Pancreas (tissue), 10 donors: ENCODE results near the gene PGM5. TPM values are rescaled to one million over a fixed set of nuclear protein-coding genes. Genes with fewer than 3 reads are reported as not detected.

Experiments used
- ATAC-seq, 4 donors: fragments of 200-7000 bp; cut with Tn5 transposase; one replicate each; pipeline versions ENCODE4 v1.8.0 to v1.9.1; 2020; ENCODE audit warnings: mild to moderate bottlenecking in 4 of 4, moderate library complexity in 4 of 4
- DNase-seq, 6 donors: peaks; one replicate each; pipeline ENCODE4 v3.0.0-alpha.2; 2020
- FAIRE-seq: peaks from 2 replicates; lab custom pipeline; 2012; peaks lifted over from hg19 to GRCh38; lab: Jason Lieb, UNC
- H3K27ac ChIP-seq, 4 donors: fragments of 200-600 bp; sonication (generic); 1 replicate in 3 of 4; 2 replicates in 1 of 4; pipeline versions ENCODE4 v1.5.0 to v1.8.0; 2020
- H3K27me3 ChIP-seq, 4 donors: fragments of 200-600 bp; one replicate each; pipeline ENCODE4 v1.8.0; 2021
- H3K36me3 ChIP-seq, 3 donors: fragments of 200-600 bp; sonication (generic) in 1 of 3; one replicate each; pipeline versions ENCODE4 v1.5.0 to v1.8.0; 2020 to 2021
- H3K4me1 ChIP-seq, 3 donors: fragments of 200-600 bp; one replicate each; pipeline ENCODE4 v1.8.0; 2021
- H3K4me3 ChIP-seq, 4 donors: fragments of 200-600 bp; sonication (generic) in 2 of 4; one replicate each; pipeline versions ENCODE4 v1.5.0 to v1.8.0; 2020 to 2021
- H3K9me3 ChIP-seq, 4 donors: fragments of 200-600 bp; one replicate each; pipeline ENCODE4 v1.8.0; 2021
- CTCF ChIP-seq, 4 donors: fragments of 200-600 bp; sonication (generic) in 3 of 4; IDR thresholded peaks; one replicate each; pipeline versions ENCODE4 v1.5.0 to v1.8.0; 2021; ENCODE audit warnings: antibody characterized with exemption in 4 of 4
- WGBS, 2 donors: extraction: QIAGEN DNeasy Blood & Tissue Kit; methylation state at CpG; one replicate each; pipeline ENCODE4 v1.1.7; 2013; 5-methylcytosine and 5-hydroxymethylcytosine counted together
- intact Hi-C, 3 donors: fragments of 100-400 bp; cut with DNase I; formaldehyde crosslinking; loops; one replicate each; pipeline versions ENCODE4 v1.11.1 to v1.14.2; 2022
- polyA plus RNA-seq, 2 donors: library from polyadenylated mRNA; stranded (reverse); fragments of 200-250 nt; gene quantifications; one replicate each; pipeline ENCODE4 v1.2.3, GENCODE V29; 2013
- total RNA-seq, 6 donors: library from RNA; stranded (reverse); fragmentation: NEBNext Ultra II Directional in 4 of 6; extraction: Animal tissue kit (Norgen Biotek cat#: 25700) in 4 of 6; gene quantifications; one replicate each; pipeline versions ENCODE4 v1.2.1 to v1.2.4, GENCODE V29; 2021 to 2023
- donor health status: healthy with polysubstance abuse.
- donor health status: DM: no; HTN: no; CAD: no; lungs with moderate emphysema.
- donor health status: DM: no; HTN: no; CAD: no.
- donor health status: control.
- donor health status: control.
- donor health status: Bipolar disorder and iron deficiency.
- donor health status: DM: yes; HTN: yes; CAD: no.
- donor health status: DM: no; HTN: no; CAD: no.
- donor health status: DM: no; HTN: no; CAD: no.
- donor health status: DM: yes; HTN: yes; CAD: no.

Gene PGM5
- total and polyA plus RNA-seq, 8 donors, result 1.9 to 4.6 (median 2.3) TPM

- no peak for DNase-seq
- no peaks in the 10 kb centered on the region for H3K4me1 ChIP-seq
- no peak for TF ChIP-seq CTCF (IDR thresholded peaks at IDR 0.05)
- no peak for ATAC-seq
- 86 to 92% methylated on average over 5 of the region's 5 CpGs for WGBS, 2 donors
- intact Hi-C loops, result no loop called here
- no peak overlapping the region for H3K27ac ChIP-seq
- no peaks in the 10 kb centered on the region for H3K36me3 ChIP-seq
- no peak overlapping the region for H3K4me3 ChIP-seq
- no peak for FAIRE-seq
- no peaks in the 10 kb centered on the region for H3K27me3 ChIP-seq
- H3K9me3 ChIP-seq, result no peaks in the 10 kb centered on the region
Observed at GRCh38 chr9:68470634-68471033, 114.2 kb downstream of the PGM5 start.

- Histone ChIP-seq H3K36me3 (no peaks in the 10 kb centered on the region), H3K27ac (no peak overlapping the region), H3K4me1 (no peaks in the 10 kb centered on the region), H3K4me3 (no peak overlapping the region), H3K9me3 (no peaks in the 10 kb centered on the region), H3K27me3 (no peaks in the 10 kb centered on the region)
- no peak for ATAC-seq
- intact Hi-C loops, result no loop called here
- FAIRE-seq, result no peak
- WGBS, 2 donors, result 71 to 78% methylated on average over 2 of the region's 2 CpGs
- no peak for TF ChIP-seq CTCF (IDR thresholded peaks at IDR 0.05)
- no peak for DNase-seq
Observed at GRCh38 chr9:68472119-68472518, 115.7 kb downstream of the PGM5 start.

GRCh38 chr9:68473790-68474189, 117.4 kb downstream of the PGM5 start:
- no peak for FAIRE-seq
- no peak for ATAC-seq
- Histone ChIP-seq H3K4me1 (no peaks in the 10 kb centered on the region), H3K9me3 (no peaks in the 10 kb centered on the region), H3K27me3 (no peaks in the 10 kb centered on the region), H3K27ac (no peak overlapping the region), H3K36me3 (no peaks in the 10 kb centered on the region), H3K4me3 (no peak overlapping the region)
- intact Hi-C loops, result no loop called here
- no peak for TF ChIP-seq CTCF (IDR thresholded peaks at IDR 0.05)
- DNase-seq, result no peak
- 74 to 88% methylated on average over 3 of the region's 3 CpGs for WGBS, 2 donors

- Histone ChIP-seq H3K9me3 (no peaks in the 10 kb centered on the region), H3K4me1 (no peaks in the 10 kb centered on the region), H3K4me3 (no peak overlapping the region), H3K27ac (no peak overlapping the region), H3K27me3 (no peaks in the 10 kb centered on the region), H3K36me3 (no peaks in the 10 kb centered on the region)
- ATAC-seq (no peak), FAIRE-seq (no peak), DNase-seq (no peak)
- 18 to 49% methylated on average over 1 of the region's 1 CpG for WGBS, 2 donors
- intact Hi-C loops, result no loop called here
- TF ChIP-seq CTCF (IDR thresholded peaks at IDR 0.05), result no peak
Observed at GRCh38 chr9:68476422-68476821, 120.0 kb downstream of the PGM5 start.

GRCh38 chr9:68476847-68477246, 120.4 kb downstream of the PGM5 start:
- no peaks in the 10 kb centered on the region for H3K27me3 ChIP-seq
- no peaks in the 10 kb centered on the region for H3K4me1 ChIP-seq
- no peak overlapping the region for H3K27ac ChIP-seq
- 50 to 51% methylated on average over 2 of the region's 2 CpGs for WGBS, 2 donors
- intact Hi-C loops, result no loop called here
- no peaks in the 10 kb centered on the region for H3K36me3 ChIP-seq
- no peak for FAIRE-seq
- DNase-seq, result no peak
- no peak for ATAC-seq
- TF ChIP-seq CTCF (IDR thresholded peaks at IDR 0.05), result no peak
- no peaks in the 10 kb centered on the region for H3K9me3 ChIP-seq
- H3K4me3 ChIP-seq, result no peak overlapping the region
